Liver (tissue), 10 donors: ENCODE measurements around the gene CPLX3. TPM values are rescaled to one million over a fixed set of nuclear protein-coding genes. Genes with fewer than 3 reads are reported as not detected.

Experiments used
- DNase-seq: peaks from one replicate; pipeline ENCODE4 v3.0.0-alpha.2; 2017; ENCODE audit warnings: low spot score
- H3K27ac ChIP-seq, 2 donors: one replicate each; pipeline ENCODE4 v1.7.0; 2013; ENCODE audit warnings: inconsistent platforms in 2 of 2, low read length in 2 of 2, control low read depth in 1 of 2, low read depth in 1 of 2, mild to moderate bottlenecking in 1 of 2
- H3K27me3 ChIP-seq, 4 donors: one replicate each; pipeline versions ENCODE4 v1.6.1 to v1.7.0; 2013; ENCODE audit warnings: low read length in 3 of 4, inconsistent platforms in 1 of 4, mild to moderate bottlenecking in 1 of 4, moderate library complexity in 1 of 4; ENCODE audit not compliant: control insufficient read depth in 4 of 4, insufficient read depth in 4 of 4
- H3K36me3 ChIP-seq, 4 donors: one replicate each; pipeline versions ENCODE4 v1.6.1 to v1.7.0; 2013; ENCODE audit warnings: low read length in 3 of 4, mild to moderate bottlenecking in 3 of 4, low read depth in 1 of 4, moderate library complexity in 1 of 4; ENCODE audit not compliant: control insufficient read depth in 4 of 4, insufficient read depth in 3 of 4
- H3K4me1 ChIP-seq, 4 donors: one replicate each; pipeline versions ENCODE4 v1.6.1 to v1.7.0; 2013; ENCODE audit warnings: low read length in 3 of 4, mild to moderate bottlenecking in 3 of 4, moderate library complexity in 1 of 4; ENCODE audit not compliant: control insufficient read depth in 4 of 4, insufficient read depth in 4 of 4
- H3K4me3 ChIP-seq, 3 donors: one replicate each; pipeline versions ENCODE4 v1.6.1 to v1.7.0; 2013; ENCODE audit warnings: low read length in 3 of 3, control low read depth in 1 of 3, low read depth in 1 of 3, mild to moderate bottlenecking in 1 of 3
- H3K9ac ChIP-seq, 2 donors: one replicate each; pipeline ENCODE4 v1.7.0; 2013; ENCODE audit warnings: low read length in 2 of 2, mild to moderate bottlenecking in 2 of 2, moderate library complexity in 2 of 2, control low read depth in 1 of 2, low read depth in 1 of 2
- H3K9me3 ChIP-seq, 4 donors: one replicate each; pipeline versions ENCODE4 v1.6.1 to v1.7.0; 2013; ENCODE audit warnings: low read length in 3 of 4; ENCODE audit not compliant: control insufficient read depth in 4 of 4
- FOXA1 ChIP-seq: IDR thresholded peaks from 2 replicates; pipeline ENCODE4 v1.6.1; 2016; ENCODE audit warnings: antibody characterized with exemption
- FOXA2 ChIP-seq: IDR thresholded peaks from 2 replicates; pipeline ENCODE4 v1.6.1; 2016; ENCODE audit warnings: antibody characterized with exemption
- HNF4A ChIP-seq, 2 donors: conservative IDR thresholded peaks; 2 replicates each; pipeline ENCODE4 v1.6.1; 2016; ENCODE audit warnings: antibody characterized with exemption in 2 of 2, mild to moderate bottlenecking in 2 of 2
- JUND ChIP-seq, 2 donors: IDR thresholded peaks; 2 replicates each; pipeline ENCODE4 v1.6.1; 2016; ENCODE audit warnings: antibody characterized with exemption in 2 of 2
- MAX ChIP-seq: IDR thresholded peaks from 2 replicates; pipeline ENCODE4 v1.6.1; 2016; ENCODE audit warnings: antibody characterized with exemption
- RAD21 ChIP-seq, 2 donors: IDR thresholded peaks; 2 replicates each; pipeline ENCODE4 v1.6.1; 2016; ENCODE audit warnings: antibody characterized with exemption in 2 of 2, mild to moderate bottlenecking in 2 of 2
- RXRA ChIP-seq, 2 donors: IDR thresholded peaks; 2 replicates each; pipeline ENCODE4 v1.6.1; 2017 to 2018; ENCODE audit warnings: antibody characterized with exemption in 2 of 2, mild to moderate bottlenecking in 1 of 2
- SP1 ChIP-seq: IDR thresholded peaks from 2 replicates; pipeline ENCODE4 v1.6.1; 2018; ENCODE audit warnings: antibody characterized with exemption, mild to moderate bottlenecking
- TAF1 ChIP-seq: conservative IDR thresholded peaks from 2 replicates; pipeline ENCODE4 v1.6.1; 2016; ENCODE audit warnings: antibody characterized with exemption, mild to moderate bottlenecking
- WGBS: extraction: QIAGEN DNeasy Blood & Tissue Kit; methylation state at CpG from one replicate; pipeline ENCODE4 v1.1.7; 2013; 5-methylcytosine and 5-hydroxymethylcytosine counted together
- polyA plus RNA-seq, 2 donors: library from polyadenylated mRNA; stranded (reverse) in 1 of 2; unstranded in 1 of 2; fragments of 200-250 nt in 1 of 2; fragments of >200 nt in 1 of 2; fragmentation: Nextera tagmentation in 1 of 2; extraction: Ambion mirVana in 1 of 2; gene quantifications; one replicate each; pipeline versions ENCODE4 v1.2.1 to v1.2.3, GENCODE V29; 2013 to 2015
- small RNA-seq: library from RNA; depleted of rRNA; stranded (forward); fragments of <200 nt; gene quantifications from one replicate; pipeline ENCODE3, GENCODE V24; 2014
- total RNA-seq, 2 donors: library from RNA; depleted of rRNA; stranded (reverse); fragments of >200 nt; gene quantifications; one replicate each; pipeline ENCODE4 v1.2.3, GENCODE V29; 2014
- donor health status: healthy.
- donor health status: healthy.
- donor health status: healthy.
- donor health status: healthy.
- donor health status: healthy.

The CPLX3 gene
- total and polyA plus RNA-seq, 4 donors, result not detected

- DNase-seq, result no peak
- H3K4me1 ChIP-seq, result peaks cover 0 to 6% (median 2%) of the 10 kb centered on the region in 4 donors
- no peak overlapping the region for H3K27ac ChIP-seq
- TF ChIP-seq FOXA2 (no peak), TAF1 (no peak), MAX (no peak), SP1 (no peak), FOXA1 (no peak), RXRA (IDR thresholded peaks at IDR 0.05) (no peak), RAD21 (IDR thresholded peaks at IDR 0.05) (no peak), HNF4A (conservative IDR thresholded peaks at IDR 0.05) (no peak), JUND (IDR thresholded peaks at IDR 0.05) (no peak)
- H3K36me3 ChIP-seq, result no peaks in the 10 kb centered on the region
- H3K27me3 ChIP-seq, result no peaks in the 10 kb centered on the region
- WGBS, result 79% methylated on average over 4 of the region's 4 CpGs
- no peak overlapping the region for H3K9ac ChIP-seq
- peaks cover 0 to 3% (median under 1%) of the 10 kb centered on the region in 4 donors for H3K9me3 ChIP-seq
- H3K4me3 ChIP-seq, result no peak overlapping the region
Observed at GRCh38 chr15:74878273-74878672, 51.8 kb downstream of the CPLX3 start.

Small RNA genes within 50 kb of the gene (small RNA-seq; reads per million reads assigned to genes)
- gene CPLX3 (not detected), gene MIR4513 (not detected), gene MIR6882 (0.13 reads per million)

Other genes with a start within 250 kb of the CPLX3 start
- gene CLK3, start 210.8 kb upstream of the CPLX3 start, total RNA-seq, result 10 to 100 TPM; 35.1 to 66.8 TPM
- gene CLK3, start 210.8 kb upstream of the CPLX3 start, polyA plus RNA-seq, result 10 to 100 TPM; 20.1 to 21.8 TPM
- gene EDC3, start 130.6 kb upstream of the CPLX3 start, total RNA-seq, result 1 to 10 TPM; 7.5 to 9.5 TPM
- 1 to 10 TPM; 5.8 to 7.4 TPM for gene EDC3, start 130.6 kb upstream of the CPLX3 start, polyA plus RNA-seq
- 1 to 10 TPM in 1 of 2 donors, under 1 TPM in 1; 0.19 to 4.4 TPM for gene CYP1A1, start 101.1 kb upstream of the CPLX3 start, total RNA-seq
- 1 to 10 TPM; 1.0 to 1.4 TPM for gene CYP1A1, start 101.1 kb upstream of the CPLX3 start, polyA plus RNA-seq
- 10 to 100 TPM in 1 of 2 donors, not detected in 1; 32.5 TPM for gene CYP1A2, start 77.8 kb upstream of the CPLX3 start, total RNA-seq
- gene CYP1A2, start 77.8 kb upstream of the CPLX3 start, polyA plus RNA-seq, result 10 to 100 TPM; 21.8 to 31.7 TPM
- 10 to 100 TPM; 19.0 to 41.7 TPM for gene CSK, start 44.5 kb upstream of the CPLX3 start, total RNA-seq
- 10 to 100 TPM in 1 of 2 donors, 1 to 10 TPM in 1; 6.9 to 29.3 TPM for gene CSK, start 44.5 kb upstream of the CPLX3 start, polyA plus RNA-seq
- under 1 TPM in 1 of 2 donors, not detected in 1; 0.08 TPM for gene LMAN1L, start 13.8 kb upstream of the CPLX3 start, total RNA-seq
- not detected for gene LMAN1L, start 13.8 kb upstream of the CPLX3 start, polyA plus RNA-seq
- gene ULK3, start 16.5 kb downstream of the CPLX3 start, total RNA-seq, result 10 to 100 TPM; 15.4 to 35.5 TPM
- gene ULK3, start 16.5 kb downstream of the CPLX3 start, polyA plus RNA-seq, result 10 to 100 TPM; 13.1 to 27.5 TPM
- 10 to 100 TPM; 21.7 to 23.3 TPM for gene SCAMP2, start 46.7 kb downstream of the CPLX3 start, total RNA-seq
- 10 to 100 TPM; 34.8 to 42.5 TPM for gene SCAMP2, start 46.7 kb downstream of the CPLX3 start, polyA plus RNA-seq
- 10 to 100 TPM; 16.1 to 37.7 TPM for gene MPI, start 63.4 kb downstream of the CPLX3 start, total RNA-seq
- 10 to 100 TPM; 26.1 to 38.4 TPM for gene MPI, start 63.4 kb downstream of the CPLX3 start, polyA plus RNA-seq
- gene FAM219B, start 80.2 kb downstream of the CPLX3 start, total RNA-seq, result 10 to 100 TPM; 15.3 to 15.6 TPM
- gene FAM219B, start 80.2 kb downstream of the CPLX3 start, polyA plus RNA-seq, result 1 to 10 TPM; 7.5 to 9.0 TPM
- gene COX5A, start 111.4 kb downstream of the CPLX3 start, total RNA-seq, result 10 to 100 TPM; 47.9 to 60.0 TPM
- gene COX5A, start 111.4 kb downstream of the CPLX3 start, polyA plus RNA-seq, result 100 to 1,000 TPM; 320 to 374 TPM
- 1 to 10 TPM; 2.3 TPM for gene RPP25, start 130.1 kb downstream of the CPLX3 start, total RNA-seq
- 1 to 10 TPM; 2.2 to 3.3 TPM for gene RPP25, start 130.1 kb downstream of the CPLX3 start, polyA plus RNA-seq
- 1 to 10 TPM in 1 of 2 donors, under 1 TPM in 1; 0.50 to 5.8 TPM for gene SCAMP5, start 168.9 kb downstream of the CPLX3 start, total RNA-seq
- 1 to 10 TPM; 5.6 to 7.5 TPM for gene SCAMP5, start 168.9 kb downstream of the CPLX3 start, polyA plus RNA-seq
- 1 to 10 TPM; 7.4 to 9.3 TPM for gene PPCDC, start 197.0 kb downstream of the CPLX3 start, total RNA-seq
- gene PPCDC, start 197.0 kb downstream of the CPLX3 start, polyA plus RNA-seq, result 1 to 10 TPM; 7.6 to 9.1 TPM